ENCODE measurements around the gene CPLANE1.

The CPLANE1 gene

GRCh38 chr5:37211661-37212060 is 37.5 kb downstream of the CPLANE1 start:
- TF ChIP-seq, protein P1, sequence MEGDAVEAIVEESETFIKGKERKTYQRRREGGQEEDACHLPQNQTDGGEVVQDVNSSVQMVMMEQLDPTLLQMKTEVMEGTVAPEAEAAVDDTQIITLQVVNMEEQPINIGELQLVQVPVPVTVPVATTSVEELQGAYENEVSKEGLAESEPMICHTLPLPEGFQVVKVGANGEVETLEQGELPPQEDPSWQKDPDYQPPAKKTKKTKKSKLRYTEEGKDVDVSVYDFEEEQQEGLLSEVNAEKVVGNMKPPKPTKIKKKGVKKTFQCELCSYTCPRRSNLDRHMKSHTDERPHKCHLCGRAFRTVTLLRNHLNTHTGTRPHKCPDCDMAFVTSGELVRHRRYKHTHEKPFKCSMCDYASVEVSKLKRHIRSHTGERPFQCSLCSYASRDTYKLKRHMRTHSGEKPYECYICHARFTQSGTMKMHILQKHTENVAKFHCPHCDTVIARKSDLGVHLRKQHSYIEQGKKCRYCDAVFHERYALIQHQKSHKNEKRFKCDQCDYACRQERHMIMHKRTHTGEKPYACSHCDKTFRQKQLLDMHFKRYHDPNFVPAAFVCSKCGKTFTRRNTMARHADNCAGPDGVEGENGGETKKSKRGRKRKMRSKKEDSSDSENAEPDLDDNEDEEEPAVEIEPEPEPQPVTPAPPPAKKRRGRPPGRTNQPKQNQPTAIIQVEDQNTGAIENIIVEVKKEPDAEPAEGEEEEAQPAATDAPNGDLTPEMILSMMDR (IDR thresholded peaks at IDR 0.05; ENCODE audit: insufficient read depth, low read depth, low read length, missing control alignments), result no peak
- DNase-seq (ENCODE audit: low read depth), result no peak
- no peak overlapping the region for H3K4me3 ChIP-seq (ENCODE audit: low read length)

DNA sequence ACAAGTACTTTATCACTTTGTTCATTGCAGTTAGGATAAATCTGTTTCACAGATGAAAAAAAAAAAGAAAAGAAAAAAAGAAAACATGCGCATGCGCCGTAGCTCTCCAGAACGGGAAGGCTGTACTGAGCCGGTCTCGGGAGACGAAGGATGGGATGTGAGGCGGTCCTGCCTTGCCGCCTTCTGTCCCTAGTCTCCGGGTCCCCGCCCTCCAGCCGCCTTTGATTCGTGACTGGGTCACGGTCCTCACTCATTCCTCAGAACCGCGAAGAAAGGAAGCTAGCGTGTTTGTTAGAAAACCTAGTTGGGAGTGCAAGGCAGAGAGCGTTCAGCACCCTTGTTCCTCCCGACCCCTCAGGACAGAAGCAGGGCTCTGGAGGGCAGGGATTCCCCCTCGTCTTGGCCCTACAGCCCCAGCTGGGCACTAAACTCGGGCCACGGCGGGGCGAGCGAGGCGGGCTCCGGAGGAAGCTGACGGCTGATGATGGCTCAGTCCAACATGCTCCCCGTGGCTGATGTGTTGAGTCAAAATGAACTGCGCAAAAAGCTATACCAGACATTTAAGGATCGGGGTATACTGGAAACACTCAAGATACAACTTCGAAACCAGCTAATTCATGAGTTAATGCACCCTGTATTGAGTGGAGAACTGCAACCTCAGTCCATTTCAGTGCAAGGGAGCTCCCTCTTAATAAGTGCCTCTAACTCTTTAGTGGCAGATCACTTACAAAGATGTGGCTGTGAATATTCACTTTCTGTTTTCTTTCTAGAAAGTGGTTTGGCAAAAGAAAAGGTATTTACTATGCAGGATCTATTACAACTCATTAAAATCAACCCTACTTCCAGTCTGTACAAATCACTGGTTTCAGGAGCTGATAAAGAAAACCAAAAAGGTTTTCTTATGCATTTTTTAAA is 40.0 kb downstream of the CPLANE1 start:
- TF ChIP-seq, protein P1 (IDR thresholded peaks at IDR 0.05; ENCODE audit: insufficient read depth, low read depth, low read length, missing control alignments), result no peak
- no peak overlapping the region for H3K4me3 ChIP-seq (ENCODE audit: low read length)
- no peak for DNase-seq (ENCODE audit: low read depth)

DNA sequence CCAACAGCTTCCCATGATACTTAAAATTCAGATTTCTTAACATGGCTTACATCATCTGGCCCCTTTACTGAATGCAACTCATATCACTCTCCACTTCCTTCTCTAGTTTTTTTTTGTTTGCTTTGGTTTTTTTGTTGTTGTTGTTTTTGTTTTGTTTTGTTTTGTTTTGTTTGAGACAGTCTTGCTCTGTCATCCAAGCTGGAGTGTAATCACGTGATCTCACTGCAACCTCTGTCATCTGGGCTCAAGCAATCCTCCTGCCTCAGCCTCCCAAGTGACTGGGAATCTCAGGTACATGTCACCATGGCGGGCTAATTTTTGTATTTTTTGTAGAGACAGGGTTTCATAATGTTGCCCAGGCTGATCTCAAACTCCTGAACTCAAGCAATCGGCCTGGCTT is 41.4 kb downstream of the CPLANE1 start:
- TF ChIP-seq, protein P1 (IDR thresholded peaks at IDR 0.05; ENCODE audit: insufficient read depth, low read depth, low read length, missing control alignments), result no peak
- DNase-seq (ENCODE audit: low read depth), result no peak
- no peak overlapping the region for H3K4me3 ChIP-seq (ENCODE audit: low read length)

- DNase-seq (ENCODE audit: low read depth), result peak; percentile 1
- TF ChIP-seq, protein P1 (IDR thresholded peaks at IDR 0.05; ENCODE audit: insufficient read depth, low read depth, low read length, missing control alignments), result no peak
Observed at GRCh38 chr5:37206736-37207135, 42.4 kb downstream of the CPLANE1 start.

DNA sequence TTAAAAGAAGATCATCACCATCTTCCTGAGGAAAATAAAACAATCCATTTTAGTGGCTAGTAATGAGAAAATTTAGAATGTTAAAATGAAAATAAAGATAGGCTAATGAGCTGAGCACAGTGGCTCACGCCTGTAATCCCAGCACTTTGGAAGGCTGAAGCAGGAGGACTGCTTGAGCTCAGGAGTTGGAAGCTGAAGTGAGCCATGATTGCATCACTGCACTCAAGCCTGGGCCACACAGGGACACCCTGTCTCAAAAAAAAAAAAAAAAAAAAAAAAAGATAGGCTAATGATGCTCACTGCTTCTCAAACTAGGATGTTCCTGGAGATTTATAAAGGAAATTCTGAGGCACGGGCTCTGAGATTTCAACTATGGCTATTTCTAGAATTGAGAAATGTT is 50.3 kb downstream of the CPLANE1 start:
- H3K4me3 ChIP-seq (ENCODE audit: low read length), result no peak overlapping the region
- peak; percentile 24 for DNase-seq (ENCODE audit: low read depth)
- TF ChIP-seq, protein P1 (IDR thresholded peaks at IDR 0.05; ENCODE audit: insufficient read depth, low read depth, low read length, missing control alignments), result no peak

More at GRCh38 chr5:37206736-37207135, 42.4 kb downstream of the CPLANE1 start:
- no peak overlapping the region for H3K4me3 ChIP-seq (ENCODE audit: low read length)

DNA sequence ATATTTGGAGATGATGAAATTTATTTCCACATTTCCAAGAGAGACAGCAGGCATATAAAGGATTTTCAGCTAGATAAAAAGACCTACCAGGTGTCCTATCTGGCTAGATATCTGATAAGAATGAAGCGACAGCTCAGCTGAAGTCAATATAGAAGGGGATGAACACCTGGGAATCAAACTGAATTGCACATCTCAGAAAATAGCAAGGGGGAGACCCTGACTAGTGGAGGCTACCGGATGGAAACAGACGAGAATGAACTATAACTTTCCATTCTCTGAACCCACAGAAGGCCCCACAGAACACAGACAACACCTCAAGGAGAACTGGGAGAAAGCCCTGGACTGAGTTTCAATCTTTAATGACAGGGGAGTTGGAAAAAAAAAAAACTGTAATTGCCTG is 51.1 kb downstream of the CPLANE1 start:
- DNase-seq (ENCODE audit: low read depth), result no peak
- TF ChIP-seq, protein P1 (IDR thresholded peaks at IDR 0.05; ENCODE audit: insufficient read depth, low read depth, low read length, missing control alignments), result no peak
- no peak overlapping the region for H3K4me3 ChIP-seq (ENCODE audit: low read length)
